A549 treated with CORT108297 at 1 μM for 4 hours (cell line): Measurements from ENCODE around the gene CEP44. TPM values are rescaled to one million over a fixed set of nuclear protein-coding genes. Genes with fewer than 3 reads are reported as not detected.

Experiments
- total RNA-seq: library from RNA; stranded (reverse); fragments of 200-300 nt; extraction: Qiagen RNA extraction; gene quantifications from 5 replicates; pipeline ENCODE4 v1.2.3, GENCODE V29; 2022

CEP44 gene
- 4.3 to 8.1 TPM (median 6.1 TPM) in 5 replicates for total RNA-seq

GRCh38 chr4:174283507-174284471, at the start of gene CEP44, which contains the start of gene FBXO8:
CEP44 (plus strand) TSS chr4:174283911; CDS start chr4:174299122, 15,211 bp downstream.
FBXO8 (minus strand) TSS chr4:174283667; CDS start chr4:174263092, 20,575 bp downstream.

Other genes with a start within 250 kb of the CEP44 start
- gene FBXO8, start 244 bp upstream of the CEP44 start, total RNA-seq, result 8.4 to 11.1 TPM (median 10.1 TPM) in 5 replicates
- gene HPGD, start 238.6 kb downstream of the CEP44 start, total RNA-seq, result 54.2 to 64.4 TPM (median 56.7 TPM) in 5 replicates